Peyer's patch (tissue), 4 donors: ENCODE data around the gene BTBD17.

ENCODE experiments used
- POLR2A ChIP-seq, 2 donors: fragments of 450-650 bp; IDR thresholded peaks; one replicate each; pipeline ENCODE4 v1.5.1; 2017; ENCODE audit warnings: antibody characterized with exemption in 2 of 2, mild to moderate bottlenecking in 2 of 2, moderate library complexity in 2 of 2
- TF ChIP-seq, protein P1 (sequence below), 6 experiments: fragments of 450-650 bp in 4 of 6; fragments of 200-600 bp in 2 of 6; sonication (generic) in 1 of 6; IDR thresholded peaks; one replicate each; pipeline ENCODE4 v1.5.1; 2017 to 2019; ENCODE audit warnings: antibody characterized with exemption in 6 of 6, mild to moderate bottlenecking in 3 of 6, moderate library complexity in 1 of 6

GRCh38 chr17:74391771-74392170 is 30.1 kb upstream of the BTBD17 start:
- TF ChIP-seq, protein P1, sequence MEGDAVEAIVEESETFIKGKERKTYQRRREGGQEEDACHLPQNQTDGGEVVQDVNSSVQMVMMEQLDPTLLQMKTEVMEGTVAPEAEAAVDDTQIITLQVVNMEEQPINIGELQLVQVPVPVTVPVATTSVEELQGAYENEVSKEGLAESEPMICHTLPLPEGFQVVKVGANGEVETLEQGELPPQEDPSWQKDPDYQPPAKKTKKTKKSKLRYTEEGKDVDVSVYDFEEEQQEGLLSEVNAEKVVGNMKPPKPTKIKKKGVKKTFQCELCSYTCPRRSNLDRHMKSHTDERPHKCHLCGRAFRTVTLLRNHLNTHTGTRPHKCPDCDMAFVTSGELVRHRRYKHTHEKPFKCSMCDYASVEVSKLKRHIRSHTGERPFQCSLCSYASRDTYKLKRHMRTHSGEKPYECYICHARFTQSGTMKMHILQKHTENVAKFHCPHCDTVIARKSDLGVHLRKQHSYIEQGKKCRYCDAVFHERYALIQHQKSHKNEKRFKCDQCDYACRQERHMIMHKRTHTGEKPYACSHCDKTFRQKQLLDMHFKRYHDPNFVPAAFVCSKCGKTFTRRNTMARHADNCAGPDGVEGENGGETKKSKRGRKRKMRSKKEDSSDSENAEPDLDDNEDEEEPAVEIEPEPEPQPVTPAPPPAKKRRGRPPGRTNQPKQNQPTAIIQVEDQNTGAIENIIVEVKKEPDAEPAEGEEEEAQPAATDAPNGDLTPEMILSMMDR (IDR thresholded peaks at IDR 0.05): no peak
- TF ChIP-seq POLR2A (IDR thresholded peaks at IDR 0.05): no peak
